Type B pancreatic cell (in vitro differentiated cells): ENCODE data around the gene RPL6. TPM values are rescaled to one million over a fixed set of nuclear protein-coding genes. Genes with fewer than 3 reads are reported as not detected.
A peak's percentile ranks its signal among the peaks of the same experiment; 100 is the strongest.
"Not testable (repeated sequence)": the region's sequence is repeated elsewhere in the genome, so short reads cannot be mapped to it uniquely, and the experiment has no call there.

Experiments used
- DNase-seq: peaks from one replicate; pipeline ENCODE4 v3.0.0; 2021; ENCODE audit warnings: mixed read lengths; ENCODE audit not compliant: unreplicated experiment; ENCODE audit errors: extremely low spot score
- H3K27ac Mint-ChIP-seq: 2 replicates; pipeline ENCODE4 v1.8.0; 2021; ENCODE audit warnings: mild to moderate bottlenecking, mixed read lengths
- H3K27me3 Mint-ChIP-seq: 2 replicates; pipeline ENCODE4 v1.8.0; 2021; ENCODE audit warnings: mixed read lengths
- H3K36me3 Mint-ChIP-seq: 2 replicates; pipeline ENCODE4 v1.8.0; 2021; ENCODE audit warnings: mixed read lengths
- H3K4me1 Mint-ChIP-seq: one replicate; pipeline ENCODE4 v1.8.0; 2021; ENCODE audit warnings: mixed read lengths; ENCODE audit not compliant: unreplicated experiment
- H3K4me3 Mint-ChIP-seq: 2 replicates; pipeline ENCODE4 v1.8.0; 2021; ENCODE audit warnings: mild to moderate bottlenecking, mixed read lengths
- H3K9me3 Mint-ChIP-seq: 2 replicates; pipeline ENCODE4 v1.8.0; 2021; ENCODE audit warnings: mixed read lengths
- total RNA-seq: library from RNA; stranded (reverse); gene quantifications from 2 replicates; pipeline ENCODE4 v1.2.1, GENCODE V29; 2021; ENCODE audit warnings: low replicate concordance
- TF ChIP-seq, protein P1 (sequence below): fragments of 200-600 bp; sonication (generic); conservative IDR thresholded peaks from 2 replicates; pipeline ENCODE4 v1.5.0; 2021; ENCODE audit warnings: antibody characterized with exemption, mild to moderate bottlenecking

The RPL6 gene
- total RNA-seq, 1 donor from 2014 or later, result 1,993 TPM

DNA sequence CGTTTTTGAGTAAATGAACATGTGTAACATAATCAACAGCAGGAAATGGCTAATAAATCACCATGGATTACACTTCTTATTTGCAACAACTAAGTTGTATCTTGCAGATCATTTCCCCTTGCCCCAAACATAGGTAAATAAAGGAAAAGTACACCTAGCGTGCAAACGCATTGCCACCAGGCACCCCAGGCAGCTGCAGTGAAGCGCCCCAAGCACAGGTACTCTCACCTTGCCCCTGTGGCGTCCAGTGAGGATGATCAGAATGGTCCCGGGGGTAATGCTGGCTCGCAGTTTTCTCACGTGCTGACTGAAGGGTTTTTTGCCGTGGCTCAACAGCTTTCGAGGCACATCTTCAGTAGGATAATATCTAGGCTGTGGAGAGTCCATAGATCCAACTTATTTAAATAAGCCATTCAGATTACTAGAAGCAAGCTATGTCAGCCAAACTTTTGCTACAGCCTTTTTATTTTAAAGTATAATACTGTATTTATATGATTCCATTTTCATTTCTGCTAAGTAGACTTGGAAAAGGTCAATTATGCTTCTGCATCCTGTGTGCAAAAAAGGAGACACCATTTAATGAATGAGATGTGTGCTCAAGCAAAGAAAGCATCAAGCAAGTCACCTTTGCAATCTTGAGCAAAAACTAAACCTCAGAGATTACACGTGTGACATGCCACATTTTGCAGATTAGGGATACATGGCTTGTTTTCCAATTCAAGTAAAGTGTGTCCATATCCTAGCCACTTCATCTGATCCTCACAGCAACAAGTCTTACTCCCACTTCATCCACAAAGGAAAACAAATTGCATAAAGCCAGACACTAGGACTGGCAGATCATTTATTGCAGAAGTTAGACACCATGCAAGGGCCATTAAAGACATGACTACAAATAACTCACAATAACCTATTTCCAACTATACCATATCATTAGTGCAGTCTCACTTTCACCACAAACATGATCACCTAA is 2.6 kb downstream of the RPL6 start:
- Mint-ChIP-seq H3K9me3 (no peaks in the 10 kb centered on the region), H3K4me3 (peak overlapping the region; percentile 100), H3K4me1 (peaks cover 10% of the 10 kb centered on the region), H3K27me3 (no peaks in the 10 kb centered on the region), H3K27ac (peak overlapping the region; percentile 18), H3K36me3 (peaks cover 33% of the 10 kb centered on the region)
- TF ChIP-seq, protein P1, sequence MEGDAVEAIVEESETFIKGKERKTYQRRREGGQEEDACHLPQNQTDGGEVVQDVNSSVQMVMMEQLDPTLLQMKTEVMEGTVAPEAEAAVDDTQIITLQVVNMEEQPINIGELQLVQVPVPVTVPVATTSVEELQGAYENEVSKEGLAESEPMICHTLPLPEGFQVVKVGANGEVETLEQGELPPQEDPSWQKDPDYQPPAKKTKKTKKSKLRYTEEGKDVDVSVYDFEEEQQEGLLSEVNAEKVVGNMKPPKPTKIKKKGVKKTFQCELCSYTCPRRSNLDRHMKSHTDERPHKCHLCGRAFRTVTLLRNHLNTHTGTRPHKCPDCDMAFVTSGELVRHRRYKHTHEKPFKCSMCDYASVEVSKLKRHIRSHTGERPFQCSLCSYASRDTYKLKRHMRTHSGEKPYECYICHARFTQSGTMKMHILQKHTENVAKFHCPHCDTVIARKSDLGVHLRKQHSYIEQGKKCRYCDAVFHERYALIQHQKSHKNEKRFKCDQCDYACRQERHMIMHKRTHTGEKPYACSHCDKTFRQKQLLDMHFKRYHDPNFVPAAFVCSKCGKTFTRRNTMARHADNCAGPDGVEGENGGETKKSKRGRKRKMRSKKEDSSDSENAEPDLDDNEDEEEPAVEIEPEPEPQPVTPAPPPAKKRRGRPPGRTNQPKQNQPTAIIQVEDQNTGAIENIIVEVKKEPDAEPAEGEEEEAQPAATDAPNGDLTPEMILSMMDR, result no peak
- DNase-seq, result no peak

DNA sequence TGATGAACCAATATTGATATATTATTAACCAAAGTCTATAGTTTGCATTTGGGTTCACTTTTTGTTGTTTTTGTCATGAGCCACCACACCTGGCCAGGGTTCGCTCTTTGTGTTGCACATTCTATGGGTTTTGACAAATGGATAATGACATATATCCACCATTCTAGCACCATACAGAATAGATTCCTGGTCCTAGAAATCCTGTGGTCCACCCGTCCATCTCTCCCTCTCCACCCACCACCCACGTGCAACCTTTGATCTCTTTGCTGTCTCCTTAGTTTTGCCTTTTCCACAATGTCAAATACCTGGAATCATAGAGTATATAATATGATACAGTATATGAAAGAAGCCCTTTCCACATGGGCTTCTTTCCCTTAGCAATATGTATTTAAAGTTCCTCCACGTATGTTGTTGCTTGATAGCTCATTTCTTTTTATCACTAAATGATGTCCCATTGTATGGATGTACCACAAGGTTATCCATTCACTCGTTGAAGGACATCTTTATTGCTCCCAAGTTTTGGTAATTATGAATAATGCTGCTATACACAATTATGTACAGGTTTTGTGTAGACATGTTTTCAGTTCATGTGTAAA is 7.4 kb downstream of the RPL6 start:
- Mint-ChIP-seq H3K4me1 (no peaks in the 10 kb centered on the region), H3K27me3 (no peaks in the 10 kb centered on the region), H3K27ac (no peak overlapping the region), H3K9me3 (no peaks in the 10 kb centered on the region), H3K4me3 (no peak overlapping the region), H3K36me3 (peaks cover 11% of the 10 kb centered on the region)
- no peak for DNase-seq
- TF ChIP-seq, protein P1, result no peak

DNA sequence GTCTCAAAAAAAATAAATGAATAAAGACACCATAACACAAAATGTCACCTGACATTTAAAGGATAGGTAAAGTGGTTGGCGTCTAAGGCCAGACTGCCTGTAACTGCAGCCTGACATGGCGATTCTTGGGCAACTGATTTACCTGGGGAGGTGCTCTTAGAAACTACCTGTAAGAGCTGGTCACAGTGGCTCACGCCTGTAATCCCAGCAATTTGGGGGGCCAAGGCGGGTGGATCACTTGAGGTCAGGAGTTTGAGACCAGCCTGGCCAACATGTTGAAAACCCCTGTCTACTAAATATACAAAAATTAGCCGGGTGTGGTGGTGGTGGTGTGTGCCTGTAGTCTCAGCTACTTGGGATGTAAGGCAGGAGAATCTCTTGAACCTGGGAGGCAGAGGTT is 8.4 kb downstream of the RPL6 start:
- H3K9me3 Mint-ChIP-seq, result no peaks in the 10 kb centered on the region
- no peak overlapping the region for H3K4me3 Mint-ChIP-seq
- H3K27ac Mint-ChIP-seq, result no peak overlapping the region
- H3K4me1 Mint-ChIP-seq, result no peaks in the 10 kb centered on the region
- TF ChIP-seq, protein P1, result no peak
- peaks cover 7% of the 10 kb centered on the region for H3K36me3 Mint-ChIP-seq
- DNase-seq, result no peak
- no peaks in the 10 kb centered on the region for H3K27me3 Mint-ChIP-seq

DNA sequence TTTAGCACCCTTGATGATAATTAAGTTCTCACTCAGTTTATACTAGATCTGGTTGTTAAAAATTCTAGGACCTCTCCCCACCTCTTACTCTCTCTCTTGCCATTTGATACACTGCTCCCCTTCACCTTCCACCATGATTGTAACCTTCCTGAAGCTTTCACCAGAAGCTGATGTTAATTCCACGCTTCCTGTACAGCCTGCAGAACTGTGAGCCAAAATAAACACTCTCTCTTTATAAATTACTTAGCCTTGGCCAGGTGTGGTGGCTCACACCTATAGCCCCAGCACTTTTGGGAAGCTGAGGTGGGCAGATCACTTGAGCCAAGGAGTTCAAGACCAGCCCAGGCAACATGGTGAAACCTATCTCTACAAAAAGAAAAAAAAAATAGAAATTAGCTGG is 16.1 kb downstream of the RPL6 start:
- H3K27ac Mint-ChIP-seq, result no peak overlapping the region
- no peaks in the 10 kb centered on the region for H3K36me3 Mint-ChIP-seq
- DNase-seq, result no peak
- TF ChIP-seq, protein P1, result no peak
- no peaks in the 10 kb centered on the region for H3K4me1 Mint-ChIP-seq
- peaks cover 3% of the 10 kb centered on the region for H3K27me3 Mint-ChIP-seq
- no peaks in the 10 kb centered on the region for H3K9me3 Mint-ChIP-seq
- no peak overlapping the region for H3K4me3 Mint-ChIP-seq

DNA sequence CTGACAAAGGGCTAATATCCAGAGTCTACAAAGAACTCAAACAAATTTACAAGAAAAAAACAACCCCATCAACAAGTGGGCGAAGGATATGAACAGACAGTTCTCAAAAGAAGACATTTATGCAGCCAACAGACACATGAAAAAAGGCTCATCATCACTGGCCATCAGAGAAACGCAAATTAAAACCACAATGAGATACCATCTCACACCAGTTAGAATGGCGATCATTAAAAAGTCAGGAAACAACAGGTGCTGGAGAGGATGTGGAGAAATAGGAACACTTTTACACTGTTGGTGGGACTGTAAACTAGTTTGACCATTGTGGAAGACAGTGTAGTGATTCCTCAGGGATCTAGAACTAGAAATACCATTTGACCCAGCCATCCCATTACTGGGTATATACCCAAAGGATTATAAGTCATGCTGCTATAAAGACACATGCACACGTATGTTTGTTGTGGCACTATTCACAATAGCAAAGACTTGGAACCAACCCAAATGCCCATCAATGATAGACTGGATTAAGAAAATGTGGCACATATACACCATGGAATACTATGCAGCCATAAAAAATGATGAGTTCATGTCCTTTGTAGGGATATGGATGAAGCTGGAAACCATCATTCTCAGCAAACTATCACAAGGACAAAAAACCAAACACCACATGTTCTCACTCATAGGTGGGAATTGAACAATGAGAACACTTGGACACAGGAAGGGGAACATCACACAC is 19.3 kb downstream of the RPL6 start:
- peaks cover 10% of the 10 kb centered on the region for H3K4me1 Mint-ChIP-seq
- not testable (repeated sequence) for H3K27me3 Mint-ChIP-seq, H3K27ac Mint-ChIP-seq, H3K9me3 Mint-ChIP-seq, H3K36me3 Mint-ChIP-seq, H3K4me3 Mint-ChIP-seq, DNase-seq

DNA sequence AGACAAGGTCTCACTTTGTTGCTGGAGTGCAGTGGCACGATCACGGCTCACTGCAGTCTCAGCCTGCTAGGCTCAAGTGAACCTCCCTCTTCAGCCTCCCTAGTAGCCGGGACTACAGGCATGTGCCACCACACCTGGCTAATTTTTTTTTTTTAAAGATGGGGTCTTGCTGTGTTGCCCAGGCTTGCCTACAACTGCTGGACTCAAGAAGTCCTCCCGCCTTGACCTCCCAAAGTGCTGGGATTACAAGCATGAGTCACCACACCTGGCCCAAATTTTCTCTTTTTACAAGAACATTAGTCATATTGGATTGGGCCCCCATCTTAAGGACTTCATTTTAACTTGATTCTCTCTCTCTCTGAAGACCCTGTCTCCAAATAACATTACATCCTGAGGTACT is 20.2 kb downstream of the RPL6 start:
- no peak overlapping the region for H3K27ac Mint-ChIP-seq
- peaks cover 10% of the 10 kb centered on the region for H3K4me1 Mint-ChIP-seq
- no peak overlapping the region for H3K4me3 Mint-ChIP-seq
- no peak for DNase-seq
- TF ChIP-seq, protein P1, result no peak
- peaks cover 7% of the 10 kb centered on the region for H3K27me3 Mint-ChIP-seq
- no peaks in the 10 kb centered on the region for H3K9me3 Mint-ChIP-seq
- no peaks in the 10 kb centered on the region for H3K36me3 Mint-ChIP-seq
